ENCODE data around the gene LMBR1.

DNA sequence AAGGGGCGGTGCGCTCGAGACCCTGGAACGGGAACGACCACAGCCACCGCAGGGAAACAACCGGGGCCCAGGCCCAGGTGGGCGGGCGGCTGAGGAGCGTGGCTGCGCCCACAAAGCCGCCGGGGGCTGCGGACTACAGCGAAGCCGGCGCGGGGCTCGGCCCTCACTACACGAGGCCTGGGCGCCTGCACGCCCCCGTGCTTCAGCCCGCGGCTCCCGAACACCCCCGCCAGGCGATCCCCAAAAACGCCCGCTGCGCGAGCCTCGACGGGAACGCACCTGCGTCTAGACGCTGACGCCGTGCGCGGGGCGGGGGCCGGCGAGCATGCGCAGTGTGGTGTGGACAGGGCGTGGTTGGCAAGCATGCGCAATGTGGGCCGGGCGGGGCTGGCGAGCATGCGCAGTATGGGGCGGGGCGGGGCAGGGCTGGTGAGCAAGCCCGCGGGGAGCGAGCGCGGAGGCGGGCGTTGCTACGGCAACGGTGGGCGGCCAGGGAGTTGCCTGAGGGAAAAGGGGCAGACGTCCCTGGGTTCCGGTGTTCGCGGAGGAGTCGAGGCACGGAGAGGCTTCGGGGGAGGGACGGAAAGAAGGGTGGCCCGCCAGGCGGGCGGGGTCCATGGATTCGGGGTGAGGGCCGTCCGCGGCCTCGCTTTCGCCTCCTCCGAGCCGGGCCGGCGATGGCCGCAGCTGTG lies 252.6 kb downstream of the LMBR1 start, which contains the start of gene RNF32:
- TF ChIP-seq, protein P1, sequence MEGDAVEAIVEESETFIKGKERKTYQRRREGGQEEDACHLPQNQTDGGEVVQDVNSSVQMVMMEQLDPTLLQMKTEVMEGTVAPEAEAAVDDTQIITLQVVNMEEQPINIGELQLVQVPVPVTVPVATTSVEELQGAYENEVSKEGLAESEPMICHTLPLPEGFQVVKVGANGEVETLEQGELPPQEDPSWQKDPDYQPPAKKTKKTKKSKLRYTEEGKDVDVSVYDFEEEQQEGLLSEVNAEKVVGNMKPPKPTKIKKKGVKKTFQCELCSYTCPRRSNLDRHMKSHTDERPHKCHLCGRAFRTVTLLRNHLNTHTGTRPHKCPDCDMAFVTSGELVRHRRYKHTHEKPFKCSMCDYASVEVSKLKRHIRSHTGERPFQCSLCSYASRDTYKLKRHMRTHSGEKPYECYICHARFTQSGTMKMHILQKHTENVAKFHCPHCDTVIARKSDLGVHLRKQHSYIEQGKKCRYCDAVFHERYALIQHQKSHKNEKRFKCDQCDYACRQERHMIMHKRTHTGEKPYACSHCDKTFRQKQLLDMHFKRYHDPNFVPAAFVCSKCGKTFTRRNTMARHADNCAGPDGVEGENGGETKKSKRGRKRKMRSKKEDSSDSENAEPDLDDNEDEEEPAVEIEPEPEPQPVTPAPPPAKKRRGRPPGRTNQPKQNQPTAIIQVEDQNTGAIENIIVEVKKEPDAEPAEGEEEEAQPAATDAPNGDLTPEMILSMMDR (IDR thresholded peaks at IDR 0.05): no peak
- TF ChIP-seq EZH2 (IDR thresholded peaks at IDR 0.05; ENCODE audit: borderline replicate concordance, insufficient read depth, low read depth, low read length, poor library complexity, severe bottlenecking): no peak
